Panc1 (cell line): Measurements from ENCODE around the gene IFT22. TPM values are rescaled to one million over a fixed set of nuclear protein-coding genes. Genes with fewer than 3 reads are reported as not detected.

Source experiments
- ATAC-seq: fragments of 200-7000 bp; cut with Tn5 transposase; 2 replicates; pipeline ENCODE4 v1.9.1; 2020; ENCODE audit warnings: mild to moderate bottlenecking, moderate library complexity
- BruUV-seq: library from RNA; stranded (reverse); fragments of 400-500 nt; replicated peaks from 2 replicates; lab custom pipeline; 2021; lab: Mats Ljungman, UMichigan
- CTCF ChIA-PET: fragments of 300-600 bp; sonication (Branson Sonifier 250); formaldehyde crosslinking; loops from one replicate; lab custom pipeline; 2022; ENCODE audit warnings: antibody characterized with exemption; lab: Charles Lee
- POLR2A ChIA-PET: fragments of 300-600 bp; sonication (Branson Sonifier 250); formaldehyde crosslinking; loops from one replicate; lab custom pipeline; 2022; ENCODE audit warnings: antibody characterized with exemption; lab: Charles Lee
- DNase-seq: peaks from one replicate; pipeline ENCODE4 v3.0.0-alpha.2; 2010; ENCODE audit warnings: low read depth, low spot score
- H3K27ac ChIP-seq: 2 replicates; pipeline ENCODE4 v1.5.1; 2011; ENCODE audit warnings: mild to moderate bottlenecking, low read length, inconsistent platforms
- H3K27me3 ChIP-seq: fragments of 200-500 bp; sonication (Bioruptor generic); 2 replicates; pipeline ENCODE4 v1.6.0; 2014; ENCODE audit warnings: low read length, inconsistent platforms; ENCODE audit not compliant: control insufficient read depth, insufficient read depth
- H3K36me3 ChIP-seq: fragments of 200-500 bp; sonication (Bioruptor generic); 2 replicates; pipeline ENCODE4 v1.5.1; 2014; ENCODE audit warnings: inconsistent platforms, mild to moderate bottlenecking, low read length, moderate library complexity; ENCODE audit not compliant: control insufficient read depth, insufficient read depth
- H3K4me1 ChIP-seq: 2 replicates; pipeline ENCODE4 v1.5.1; 2011; ENCODE audit warnings: inconsistent platforms, mild to moderate bottlenecking, low read length, moderate library complexity; ENCODE audit not compliant: control insufficient read depth, insufficient read depth
- H3K4me3 ChIP-seq, 2 experiments: 2 replicates each; pipeline ENCODE4 v1.5.1; 2011 to 2012; ENCODE audit warnings: low read depth in 2 of 2, low read length in 2 of 2, mild to moderate bottlenecking in 2 of 2, inconsistent platforms in 1 of 2, moderate library complexity in 1 of 2
- H3K9me3 ChIP-seq: fragments of 200-500 bp; sonication (Bioruptor generic); 2 replicates; pipeline ENCODE4 v1.5.1; 2014; ENCODE audit warnings: low read depth, mild to moderate bottlenecking, inconsistent platforms, low read length, moderate library complexity; ENCODE audit not compliant: control insufficient read depth, insufficient read depth
- CTCF ChIP-seq: fragments of 450-650 bp; IDR thresholded peaks from 2 replicates; pipeline ENCODE4 v1.5.1; 2017; ENCODE audit warnings: mild to moderate bottlenecking
- POLR2AphosphoS5 ChIP-seq: IDR thresholded peaks from 2 replicates; pipeline ENCODE4 v1.6.1; 2012; ENCODE audit warnings: mild to moderate bottlenecking, low read depth, low read length, moderate library complexity
- REST ChIP-seq, 2 experiments: IDR thresholded peaks; 2 replicates each; pipeline ENCODE4 v1.6.1; 2011 to 2012; ENCODE audit warnings: low read depth in 2 of 2, control low read depth in 1 of 2, low read length in 1 of 2, mild to moderate bottlenecking in 1 of 2, moderate library complexity in 1 of 2; ENCODE audit not compliant: insufficient read depth in 1 of 2
- SIN3A ChIP-seq: IDR thresholded peaks from 2 replicates; pipeline ENCODE4 v1.6.1; 2012; ENCODE audit warnings: low read depth, mild to moderate bottlenecking, low read length, moderate library complexity, borderline replicate concordance; ENCODE audit not compliant: insufficient read depth
- TCF7L2 ChIP-seq: IDR thresholded peaks from 2 replicates; pipeline ENCODE4 v1.6.1; 2011; ENCODE audit warnings: mild to moderate bottlenecking, low read depth, low read length, inconsistent platforms
- in situ Hi-C: cut with HindIII; loops from 2 replicates; pipeline ENCODE4 v1.10.0; 2016; ENCODE audit warnings: low sequenced_read_pairs, low pct_unique_long_range_greater_than_20kb
- intact Hi-C: fragments of 100-400 bp; cut with micrococcal nuclease; formaldehyde crosslinking; loops from one replicate; pipeline ENCODE4 v1.10.0; 2022; ENCODE audit not compliant: unreplicated experiment
- total RNA-seq: library from RNA; stranded (reverse); gene quantifications from one replicate; pipeline ENCODE4 v1.2.1, GENCODE V29; 2021; ENCODE audit not compliant: unreplicated experiment

Gene IFT22
- total RNA-seq, 1 experiment from 2014 or later: 42.4 TPM

DNA sequence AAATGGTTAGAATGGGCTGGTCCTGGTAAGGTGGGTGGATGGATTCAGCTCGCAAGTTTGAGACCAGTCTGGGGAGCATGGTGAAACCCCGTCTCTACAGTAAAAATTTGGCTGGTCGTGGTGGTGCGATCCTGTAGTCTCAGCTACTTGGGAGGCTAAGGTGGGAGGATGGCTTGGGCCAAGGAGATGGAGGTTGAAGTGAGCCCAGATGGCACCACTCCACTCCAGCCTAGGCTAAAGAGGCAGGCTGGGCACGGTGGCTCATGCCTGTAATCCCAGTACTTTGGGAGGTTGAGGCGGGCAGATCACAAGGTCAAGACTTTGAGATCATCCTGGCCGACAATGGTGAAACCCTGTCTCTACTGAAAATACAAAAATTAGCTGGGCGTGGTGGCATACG lies 15.3 kb downstream of the IFT22 start:
- H3K4me1 ChIP-seq: no peaks in the 10 kb centered on the region
- peaks cover 5% of the 10 kb centered on the region; the same call in 1 of the 2 replicates for H3K9me3 ChIP-seq
- ATAC-seq (no peak), DNase-seq (no peak)
- intact Hi-C loops: no loop called here
- H3K36me3 ChIP-seq: no peaks in the 10 kb centered on the region
- in situ Hi-C loops: no loop called here
- no peak overlapping the region for H3K27ac ChIP-seq
- no peak overlapping the region for H3K4me3 ChIP-seq
- no TSS peak for BruUV-seq
- CTCF ChIA-PET: no interaction called here
- POLR2A ChIA-PET: no interaction called here
- TF ChIP-seq REST (IDR thresholded peaks at IDR 0.05; ENCODE audit: insufficient read depth in 1 of 2, low read depth in 2 of 2, low read length in 1 of 2): no peak
- TF ChIP-seq SIN3A: no peak
- no peak for TF ChIP-seq TCF7L2
- TF ChIP-seq CTCF: no peak
- no peak for TF ChIP-seq POLR2AphosphoS5
- no peaks in the 10 kb centered on the region for H3K27me3 ChIP-seq

DNA sequence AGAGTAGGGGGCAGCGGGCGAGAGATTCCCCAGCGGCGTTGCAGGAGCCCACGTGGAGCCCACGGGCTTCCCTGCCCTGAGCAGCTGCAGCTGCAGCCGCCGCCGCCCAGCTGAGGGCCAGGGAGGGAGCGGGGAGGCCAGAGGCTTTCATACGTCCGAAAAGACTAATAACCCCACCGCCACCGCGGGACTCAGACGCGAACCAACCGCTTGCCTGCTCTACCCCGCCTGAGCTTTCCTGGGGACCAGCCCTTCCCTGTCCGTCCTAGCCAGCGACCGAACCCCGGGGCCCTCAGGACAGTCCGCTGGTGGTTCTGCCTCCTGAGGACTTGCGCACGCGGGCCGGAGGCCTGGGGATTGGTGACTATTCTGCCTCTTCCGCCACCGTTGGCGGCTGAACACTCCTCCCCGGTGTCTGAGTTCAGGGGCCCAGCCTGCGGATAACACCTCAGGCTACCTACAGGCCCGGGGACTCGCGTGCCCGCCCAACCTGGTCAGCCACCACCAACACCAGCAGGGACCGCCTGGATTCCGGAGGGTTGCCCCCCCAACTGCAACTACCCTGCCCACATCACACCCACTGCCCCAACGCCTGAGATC lies 18.4 kb downstream of the IFT22 start:
- Histone ChIP-seq H3K4me1 (no peaks in the 10 kb centered on the region), H3K36me3 (no peaks in the 10 kb centered on the region), H3K27ac (no peak overlapping the region), H3K4me3 (no peak overlapping the region), H3K27me3 (no peaks in the 10 kb centered on the region), H3K9me3 (peaks cover 4% of the 10 kb centered on the region; the same call in 1 of the 2 replicates)
- intact Hi-C loops: no loop called here
- CTCF ChIA-PET: no interaction called here
- no peak for DNase-seq
- POLR2A ChIA-PET: interaction anchor here (0.6 kb wide), 1 partner anchor 30 kb away, joined by 4 read pairs; no protein-coding TSS in a partner anchor
- in situ Hi-C loops: no loop called here
- TF ChIP-seq POLR2AphosphoS5 (no peak), TCF7L2 (no peak), SIN3A (no peak), REST (IDR thresholded peaks at IDR 0.05; ENCODE audit: insufficient read depth in 1 of 2, low read depth in 2 of 2, low read length in 1 of 2) (no peak), CTCF (no peak)
- BruUV-seq: no TSS peak
- ATAC-seq: no peak
